NCI-H2081 (cell line): ENCODE measurements around the gene RNASE9.
"Not testable (repeated sequence)": the region's sequence is repeated elsewhere in the genome, so short reads cannot be mapped to it uniquely, and the experiment has no call there.

Experiments used
- DNase-seq, 2 experiments: peaks; one replicate each; lab custom pipeline; 2025; lab: John Stamatoyannopoulos, UW

The RNASE9 gene

GRCh38 chr14:20516921-20517320 lies 43.9 kb downstream of the RNASE9 start:
- DNase-seq: no peak

- no peak for DNase-seq
These were observed 45.0 kb downstream of the RNASE9 start for GRCh38 chr14:20515846-20516245.

GRCh38 chr14:20512177-20512905 lies 48.5 kb downstream of the RNASE9 start:
- no peak for DNase-seq

GRCh38 chr14:20508367-20508766 lies 52.5 kb downstream of the RNASE9 start:
- DNase-seq: no peak

GRCh38 chr14:20507537-20507936 lies 53.3 kb downstream of the RNASE9 start:
- DNase-seq: not testable (repeated sequence)

- not testable (repeated sequence) for DNase-seq
These were observed 54.1 kb downstream of the RNASE9 start for GRCh38 chr14:20506752-20507151.

GRCh38 chr14:20506276-20506675 lies 54.6 kb downstream of the RNASE9 start:
- not testable (repeated sequence) for DNase-seq
